HG03442 (cell line): ENCODE measurements around the gene CALCOCO1.
"Not testable (repeated sequence)": the region's sequence is repeated elsewhere in the genome, so short reads cannot be mapped to it uniquely, and the experiment has no call there.

ENCODE experiments used
- ATAC-seq: cut with Tn5 transposase; IDR thresholded peaks from one replicate; pipeline ENCODE4 v1.9.1; 2021; ENCODE audit warnings: mild to moderate bottlenecking, moderate library complexity; ENCODE audit not compliant: unreplicated experiment

CALCOCO1 gene

DNA sequence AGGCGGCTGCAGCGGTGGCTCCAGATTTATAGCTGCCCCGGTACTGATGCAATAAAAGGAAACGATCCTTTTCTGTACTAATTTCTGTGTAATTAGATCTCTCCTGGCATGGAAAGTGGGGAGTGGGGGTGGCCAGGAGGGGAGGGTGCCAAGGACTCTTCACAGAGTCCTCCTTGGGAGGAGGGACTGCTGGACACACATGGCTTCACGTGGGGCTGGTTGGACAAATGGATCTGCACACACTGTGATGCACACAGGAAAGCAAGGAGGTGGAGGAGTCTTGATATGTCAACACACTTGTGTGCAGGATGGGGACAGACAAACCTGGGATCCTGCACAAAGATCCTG is 27.6 kb downstream of the CALCOCO1 start:
- ATAC-seq = no peak

DNA sequence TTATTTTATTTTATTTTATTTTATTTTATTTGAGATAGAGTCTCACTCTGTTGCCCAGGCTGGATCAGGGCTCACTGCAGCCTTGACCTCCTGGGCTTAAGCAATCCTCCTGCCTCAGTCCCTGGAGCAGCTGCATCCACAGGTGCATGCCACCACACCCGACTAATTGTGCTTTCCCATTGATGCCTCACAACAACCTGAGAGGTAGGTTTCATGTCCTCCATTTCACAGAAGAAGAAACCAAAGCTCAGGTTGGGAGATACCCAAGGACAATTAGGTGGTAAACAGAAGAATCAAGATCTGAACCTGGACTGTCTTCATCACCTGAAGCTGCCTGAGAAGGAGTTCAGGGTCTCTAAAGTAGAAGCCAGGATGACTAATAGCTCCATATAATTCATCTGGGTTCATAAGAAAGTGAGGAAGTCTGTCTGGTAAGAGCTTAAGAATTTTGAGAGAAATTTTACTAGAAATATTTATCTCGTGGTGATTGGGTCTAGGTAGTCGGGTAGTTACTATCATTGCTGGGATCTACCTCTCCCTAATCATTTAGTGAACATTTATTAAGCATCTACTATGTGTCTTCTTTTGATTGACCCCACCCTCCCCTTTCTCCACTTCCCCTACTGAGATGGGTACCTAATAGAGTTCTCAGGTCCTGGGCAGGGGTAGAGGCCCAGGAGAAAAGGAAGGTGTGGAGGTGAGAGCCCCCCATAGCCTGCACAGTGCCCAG is 28.1 kb downstream of the CALCOCO1 start:
- ATAC-seq = no peak

DNA sequence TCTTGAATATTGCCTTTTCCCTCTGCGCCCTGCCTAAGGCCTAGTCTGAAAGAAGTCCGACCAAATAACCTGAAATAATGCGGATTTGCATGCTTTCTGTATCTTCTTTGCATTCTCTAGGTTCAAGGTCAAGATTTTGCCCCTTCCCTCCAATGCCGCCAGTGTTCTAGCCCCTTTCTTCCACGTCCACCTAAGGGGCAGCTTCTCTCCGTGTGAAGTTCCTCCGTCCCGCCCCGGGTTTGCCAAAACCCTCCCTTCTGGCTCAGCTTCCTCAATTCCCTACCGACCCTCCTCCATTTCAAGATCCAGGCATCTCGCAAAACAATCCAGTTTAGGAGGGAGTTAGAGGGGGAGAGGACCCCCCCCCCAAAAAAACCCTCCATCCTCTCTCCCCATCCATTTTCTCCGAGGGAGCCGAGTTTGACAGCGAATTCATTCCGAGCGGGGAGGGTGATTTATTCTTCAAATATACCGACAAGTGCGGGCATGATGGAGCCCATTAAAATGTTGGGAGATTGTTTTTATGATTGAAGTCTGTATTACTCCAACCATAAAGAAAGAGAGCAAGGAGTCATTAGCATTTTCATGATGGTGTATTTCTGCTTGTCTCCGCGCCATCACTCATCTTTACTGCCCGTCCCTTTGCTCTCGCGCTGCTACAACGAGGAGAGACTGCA is 30.5 kb downstream of the CALCOCO1 start:
- ATAC-seq = no peak

DNA sequence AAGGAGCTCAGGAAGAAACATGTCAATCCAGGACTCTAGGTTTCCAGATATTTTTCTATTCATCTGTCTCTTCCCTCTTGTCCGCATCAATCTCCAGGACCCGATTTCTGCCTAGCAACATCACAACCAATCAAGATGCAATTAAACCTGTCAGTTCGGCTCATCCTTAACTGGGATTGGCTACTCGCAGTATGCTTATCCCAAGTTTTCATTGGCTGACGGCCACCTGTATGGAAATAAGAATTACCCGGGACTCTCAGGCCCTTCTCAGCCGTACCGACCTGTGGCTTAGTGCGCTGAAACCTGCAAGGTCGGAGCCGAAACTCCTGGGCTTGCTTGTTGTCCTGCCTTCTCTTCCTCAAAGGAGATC is 31.0 kb downstream of the CALCOCO1 start:
- no peak for ATAC-seq

GRCh38 chr12:53695152-53696145 is 31.8 kb downstream of the CALCOCO1 start:
- no peak for ATAC-seq

- ATAC-seq = no peak
These were observed 32.5 kb downstream of the CALCOCO1 start for GRCh38 chr12:53694756-53695151.

DNA sequence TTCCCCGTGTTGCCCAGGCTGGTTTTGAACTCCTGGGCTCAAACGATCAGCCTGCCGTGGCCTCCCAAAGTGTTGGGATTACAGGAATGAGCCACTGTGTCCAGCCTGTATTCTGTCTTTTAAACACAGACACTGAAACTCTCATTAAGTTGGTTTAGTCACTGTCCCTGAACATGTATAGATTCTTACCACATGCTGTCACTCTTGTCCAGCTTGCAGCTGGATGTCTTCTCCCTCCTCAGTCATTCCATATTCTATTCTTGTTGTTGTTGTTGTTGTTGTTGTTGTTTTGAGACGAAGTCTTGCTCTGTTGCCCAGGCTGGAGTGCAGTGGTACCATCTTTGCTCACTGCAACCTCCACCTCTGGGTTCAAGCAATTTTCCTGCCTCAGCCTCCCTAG is 39.1 kb downstream of the CALCOCO1 start:
- no peak for ATAC-seq

DNA sequence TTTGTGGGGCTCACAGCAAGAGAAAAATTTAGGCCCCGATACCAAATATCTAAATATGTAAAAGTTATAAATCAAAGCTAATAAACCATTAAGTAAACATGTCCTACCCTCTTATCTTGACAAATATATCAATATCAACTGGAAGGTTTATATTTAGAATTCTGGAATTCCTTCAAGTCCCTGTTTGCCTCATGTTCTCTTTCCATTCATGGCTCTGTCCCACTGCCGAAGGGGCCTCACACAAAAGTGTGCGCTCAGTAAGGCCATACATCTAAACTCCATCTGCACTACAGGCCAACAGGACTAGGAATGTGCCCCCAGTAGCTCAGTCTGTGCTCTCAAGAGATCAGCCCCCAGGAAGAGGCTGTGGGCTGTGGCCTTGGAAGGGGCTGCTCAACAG is 40.8 kb downstream of the CALCOCO1 start:
- no peak for ATAC-seq

DNA sequence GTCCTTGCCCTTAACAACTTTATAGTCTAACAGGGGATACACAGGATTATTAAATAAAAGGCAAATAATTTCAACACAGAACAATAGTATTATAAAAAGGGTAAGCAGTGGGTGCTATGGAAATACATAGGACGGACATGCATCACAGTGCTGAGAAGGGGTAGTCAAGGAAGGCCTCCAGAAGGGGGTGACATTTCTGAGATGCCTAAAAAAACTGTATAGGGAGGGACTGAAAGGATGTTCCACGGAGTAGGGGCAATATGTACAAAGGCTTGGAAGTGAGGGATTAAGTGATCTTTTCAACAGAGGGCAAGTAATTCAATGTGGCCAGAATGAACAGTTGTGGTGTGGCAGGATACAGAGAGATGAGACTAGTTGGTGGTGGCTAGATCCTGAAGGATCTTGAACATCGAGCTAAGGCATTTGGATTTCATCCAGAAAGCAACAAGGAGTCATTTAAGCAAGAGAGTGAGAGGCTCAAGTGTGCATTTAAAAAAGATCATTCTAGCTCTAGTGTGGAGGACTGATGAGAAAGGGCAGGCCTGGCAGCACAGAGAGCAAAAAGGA is 42.5 kb downstream of the CALCOCO1 start:
- no peak for ATAC-seq

GRCh38 chr12:53683983-53684382 is 43.3 kb downstream of the CALCOCO1 start:
- ATAC-seq = no peak

GRCh38 chr12:53683494-53683893 is 43.8 kb downstream of the CALCOCO1 start:
- ATAC-seq = no peak

DNA sequence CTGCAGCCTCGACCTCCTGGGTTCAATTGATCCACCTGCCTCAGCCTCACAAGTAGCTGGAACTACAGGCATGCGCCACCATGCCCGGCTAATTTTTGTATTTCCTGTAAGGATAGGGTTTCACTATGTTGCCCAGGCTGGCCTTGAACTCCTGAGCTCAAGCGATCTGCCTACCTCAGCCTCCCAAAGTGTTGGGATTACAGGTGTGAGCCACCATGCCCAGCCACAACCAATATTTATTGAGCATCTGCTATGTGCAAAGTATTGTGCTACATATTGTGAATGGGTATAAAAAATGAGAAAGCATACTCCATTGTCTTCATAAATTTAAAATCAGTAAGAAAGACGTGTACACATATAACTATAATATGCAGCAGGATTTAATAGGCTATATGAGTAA is 47.2 kb downstream of the CALCOCO1 start:
- ATAC-seq = not testable (repeated sequence)

DNA sequence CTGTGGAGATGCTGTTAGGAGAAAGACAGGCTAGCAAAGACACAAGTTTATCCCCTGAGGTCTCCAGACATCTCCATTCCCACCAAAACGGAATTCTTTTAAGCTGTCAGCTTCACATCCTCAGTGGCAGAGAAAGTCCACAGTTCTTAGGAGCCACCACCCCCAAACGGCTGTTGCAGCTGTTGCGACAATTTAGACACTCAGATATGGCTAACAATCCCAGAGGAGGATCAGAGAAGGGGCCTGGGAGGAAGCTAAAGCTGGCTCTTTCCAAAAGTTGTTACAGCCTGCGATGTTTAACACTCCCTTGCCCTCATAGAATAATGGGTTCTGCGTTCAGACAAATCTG is 49.5 kb downstream of the CALCOCO1 start:
- no peak for ATAC-seq

GRCh38 chr12:53677016-53677799 is 50.0 kb downstream of the CALCOCO1 start:
- no peak for ATAC-seq

- no peak for ATAC-seq
These were observed 50.6 kb downstream of the CALCOCO1 start for GRCh38 chr12:53676656-53677015.

- ATAC-seq = peak; percentile 95
These were observed 51.3 kb downstream of the CALCOCO1 start, which contains the start of gene ATP5MC2 for GRCh38 chr12:53675701-53676607. Gene ATP5MC2, minus strand, starts transcription at chr12:53676083. Its CDS starts 3,469 bp downstream, at chr12:53672614.

GRCh38 chr12:53674977-53675700 is 52.1 kb downstream of the CALCOCO1 start:
- ATAC-seq = no peak

DNA sequence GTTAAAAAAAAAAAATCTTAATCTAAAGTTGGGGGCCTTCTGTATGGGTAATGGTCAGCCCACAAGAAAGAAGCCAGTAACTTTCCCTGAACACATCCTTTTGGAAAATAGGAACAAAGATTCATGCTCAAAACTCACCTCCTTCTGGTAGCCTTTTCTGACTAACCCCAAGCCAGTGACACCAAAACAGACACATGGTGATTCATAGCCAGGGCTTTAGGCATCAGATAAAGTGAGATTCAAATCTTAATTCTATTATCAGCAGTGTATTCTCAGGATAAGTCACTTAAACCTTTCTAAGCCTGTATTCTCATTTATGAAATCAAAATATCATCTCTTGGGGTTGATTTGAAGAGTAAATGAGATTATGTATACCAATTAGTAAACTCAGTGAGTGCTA is 56.3 kb downstream of the CALCOCO1 start:
- ATAC-seq = no peak

GRCh38 chr12:53670308-53670707 is 56.9 kb downstream of the CALCOCO1 start:
- ATAC-seq = no peak
